T-helper 1 cell (primary cell): Measurements from ENCODE around the gene SERPINA5.
"Not testable (repeated sequence)": the region's sequence is repeated elsewhere in the genome, so short reads cannot be mapped to it uniquely, and the experiment has no call there.

Experiments
- DNase-seq, 5 donors: peaks; one replicate each; pipeline ENCODE4 v3.0.0-alpha.2; 2012 to 2020

The SERPINA5 gene

DNA sequence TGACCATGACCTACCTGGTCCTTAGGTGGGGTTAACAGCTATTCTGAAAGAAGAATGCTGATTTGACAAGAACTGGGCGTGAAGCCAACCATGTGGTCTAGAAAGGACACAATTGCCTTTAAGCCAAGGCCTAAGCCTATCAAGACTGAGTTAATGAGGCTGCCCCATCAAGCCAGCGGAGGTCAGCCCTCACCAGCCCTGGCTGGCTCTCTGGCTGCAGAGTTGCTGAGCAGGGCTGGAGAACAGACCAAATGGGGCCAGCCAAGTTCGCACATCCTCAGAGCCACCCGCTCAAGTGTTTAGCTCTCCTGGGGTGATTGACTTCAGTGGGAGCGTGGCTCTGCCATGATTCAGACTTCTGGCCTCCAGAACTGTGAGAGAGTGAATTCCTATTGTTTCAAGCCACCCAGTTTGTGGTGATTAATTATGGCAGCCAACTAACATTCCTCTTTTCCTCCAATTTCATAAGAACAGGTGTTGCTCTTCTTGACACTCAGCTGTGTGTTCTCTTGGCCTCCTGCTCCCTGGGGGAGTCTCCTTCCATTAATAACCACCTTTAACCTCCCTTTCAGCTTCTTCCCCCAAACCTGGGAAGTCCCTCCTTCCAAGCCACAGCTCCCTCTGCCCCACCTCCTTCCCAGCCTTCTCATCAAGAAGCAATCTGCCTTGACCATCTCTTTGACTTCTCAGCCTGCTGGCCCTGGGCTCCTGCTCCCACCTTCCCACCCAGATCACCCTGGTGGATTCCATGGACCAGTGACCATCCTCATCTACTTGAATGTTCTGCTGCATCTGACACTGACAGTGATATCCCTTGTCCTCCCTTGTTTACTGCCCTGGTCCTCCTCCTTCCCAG, 5.3 kb upstream of the SERPINA5 start:
- no peak for DNase-seq

GRCh38 chr14:94577472-94577871, 3.8 kb upstream of the SERPINA5 start:
- not testable (repeated sequence) for DNase-seq

GRCh38 chr14:94578712-94579111, 2.5 kb upstream of the SERPINA5 start:
- DNase-seq: no peak

DNA sequence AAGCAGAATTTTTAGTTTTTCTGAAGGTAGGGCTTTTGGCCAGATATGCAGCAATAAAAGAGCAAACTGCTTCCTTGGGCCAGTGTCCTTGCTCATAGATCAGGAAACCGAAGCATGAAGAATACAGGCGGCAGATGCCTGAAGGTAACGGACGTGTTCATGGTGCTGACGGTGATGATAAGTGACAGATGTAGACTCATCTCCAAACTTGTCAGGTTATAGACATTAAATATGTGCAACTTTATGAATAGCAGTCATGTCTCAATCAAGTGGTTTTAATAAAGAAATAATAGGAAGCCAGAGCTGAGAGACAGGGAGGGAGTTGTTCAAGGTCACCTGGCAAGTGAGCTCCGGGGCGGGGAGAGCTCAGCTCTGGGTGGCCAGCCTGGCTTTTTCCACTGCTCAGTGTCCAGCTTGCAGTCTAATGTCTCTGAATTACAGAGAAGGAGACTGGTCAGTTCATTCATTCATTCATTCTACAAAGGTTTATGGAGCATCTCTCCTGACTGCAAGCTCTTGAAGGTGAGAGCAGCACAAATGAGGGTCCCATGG, 1.0 kb downstream of the SERPINA5 start:
- no peak for DNase-seq

- no peak for DNase-seq
Observed at GRCh38 chr14:94582851-94583250, 1.6 kb downstream of the SERPINA5 start.

DNA sequence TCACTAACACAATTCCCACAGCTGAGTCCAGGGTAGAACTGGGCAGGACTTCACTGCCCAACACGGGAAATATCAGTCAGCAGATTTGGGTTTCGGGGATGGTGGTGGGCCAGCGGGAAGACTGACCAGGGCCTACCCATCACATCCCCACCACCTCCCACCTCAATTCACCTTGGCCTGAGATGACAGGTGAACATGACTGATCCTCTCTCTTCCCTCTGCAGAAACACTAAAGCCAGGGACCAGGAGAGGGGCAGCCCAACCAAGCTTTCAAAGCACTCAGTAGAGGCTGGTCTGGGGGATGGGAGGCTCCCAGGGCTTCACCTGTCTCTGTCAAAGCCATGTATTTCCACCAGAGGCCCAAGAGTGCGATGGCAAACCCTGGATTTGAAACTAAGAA, 2.3 kb downstream of the SERPINA5 start:
- no peak for DNase-seq

DNA sequence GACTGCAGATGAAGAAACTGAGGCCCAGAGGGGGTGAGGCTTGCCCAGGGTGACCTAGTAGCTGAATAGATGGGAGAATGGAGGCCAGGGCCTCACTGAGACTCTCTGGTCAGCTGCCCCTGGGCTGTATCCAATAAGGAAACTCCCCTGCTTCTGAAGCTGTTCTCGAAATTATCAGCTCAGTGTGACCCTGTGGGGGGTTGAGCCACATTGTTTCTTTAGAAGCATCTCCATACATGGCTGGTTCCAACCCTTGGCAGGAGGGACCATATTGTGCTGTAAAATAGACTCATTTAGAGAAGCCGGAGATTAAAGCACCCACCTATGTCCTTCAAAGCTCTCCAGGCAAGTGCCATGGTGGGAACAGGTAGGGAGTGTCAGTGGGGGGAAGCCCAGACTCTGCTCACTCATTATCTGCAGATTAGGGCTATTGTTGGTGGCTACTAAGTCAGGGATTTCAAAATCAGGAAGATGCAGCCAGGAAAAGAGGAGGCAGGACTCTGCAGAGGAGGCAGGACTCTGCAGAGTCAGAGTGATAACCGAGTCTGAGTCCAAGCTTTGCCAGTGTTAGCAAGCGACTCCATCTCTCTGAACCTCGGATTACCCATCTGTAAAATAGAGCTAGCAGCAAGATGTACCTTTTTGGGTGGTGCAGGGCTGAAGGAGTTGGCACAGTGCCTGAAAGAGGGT, 3.5 kb downstream of the SERPINA5 start:
- DNase-seq: no peak

DNA sequence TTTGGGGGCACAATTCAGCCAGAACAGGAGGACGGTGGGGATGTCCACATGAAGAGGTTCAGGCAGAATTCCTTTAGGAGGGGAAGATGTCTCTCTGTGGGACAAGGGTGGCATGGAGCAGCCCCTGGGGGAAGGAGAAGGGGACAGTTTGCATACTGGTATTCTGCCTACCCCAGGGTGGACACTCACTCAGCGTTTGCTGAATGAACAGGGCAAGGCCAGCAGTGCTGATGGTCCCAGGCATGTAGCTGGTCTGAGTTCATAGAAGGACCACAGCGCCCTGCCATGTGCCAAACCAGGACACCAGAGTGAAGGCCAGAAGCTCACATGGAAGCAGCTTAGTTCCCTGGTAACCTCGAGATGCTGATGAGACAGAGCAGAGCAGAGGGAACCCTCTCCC, 5.4 kb downstream of the SERPINA5 start:
- no peak for DNase-seq

- DNase-seq: no peak
Observed at GRCh38 chr14:94588311-94588710, 7.1 kb downstream of the SERPINA5 start.

DNA sequence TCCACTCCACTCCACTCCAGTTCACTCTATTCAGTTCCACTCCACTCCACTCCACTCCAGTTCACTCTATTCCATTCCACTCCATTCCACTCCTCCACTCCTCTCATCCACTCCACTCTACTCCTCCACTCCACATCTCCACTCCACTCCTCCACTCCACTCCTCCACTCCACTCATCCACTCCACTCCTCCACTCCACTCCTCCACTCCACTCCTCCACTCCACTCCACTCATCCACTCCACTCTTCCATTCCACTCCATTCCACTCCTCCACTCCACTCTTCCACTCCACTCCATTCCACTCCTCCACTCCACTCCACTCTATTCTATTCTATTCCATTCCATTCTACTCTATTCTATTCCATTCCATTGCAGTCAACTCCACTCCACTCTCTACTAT, 9.8 kb downstream of the SERPINA5 start:
- DNase-seq: no peak

DNA sequence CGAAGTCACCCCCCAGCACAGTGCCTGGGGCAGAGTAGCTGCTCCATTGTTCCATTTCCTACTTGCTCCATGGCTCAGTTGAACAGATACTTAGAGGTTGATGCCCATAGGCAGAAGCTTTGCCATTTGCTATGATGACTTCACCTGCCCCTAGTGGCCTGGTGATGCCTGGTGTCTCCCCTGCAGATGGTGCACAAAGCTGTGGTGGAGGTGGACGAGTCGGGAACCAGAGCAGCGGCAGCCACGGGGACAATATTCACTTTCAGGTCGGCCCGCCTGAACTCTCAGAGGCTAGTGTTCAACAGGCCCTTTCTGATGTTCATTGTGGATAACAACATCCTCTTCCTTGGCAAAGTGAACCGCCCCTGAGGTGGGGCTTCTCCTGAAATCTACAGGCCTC, 10.6 kb downstream of the SERPINA5 start:
- DNase-seq: no peak

GRCh38 chr14:94592457-94592856, 11.2 kb downstream of the SERPINA5 start:
- DNase-seq: no peak

DNA sequence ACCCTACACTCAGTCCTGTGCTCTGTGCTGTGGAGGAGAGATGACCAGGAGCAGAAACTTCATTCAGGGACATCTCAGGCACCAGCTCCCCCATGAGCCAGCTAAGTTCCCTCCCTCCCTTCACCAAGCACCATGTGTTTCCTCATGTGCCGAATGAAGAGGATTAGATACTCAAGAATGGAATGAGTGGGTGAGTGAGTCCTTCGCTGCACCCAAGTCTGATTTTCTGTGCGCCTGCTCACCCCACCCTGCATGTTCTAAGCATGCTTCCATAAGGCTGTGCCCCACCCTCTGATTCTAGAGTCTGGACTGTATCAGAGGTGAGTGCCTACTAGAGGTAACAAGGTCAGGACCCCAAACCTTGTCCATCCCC, 12.1 kb downstream of the SERPINA5 start:
- no peak for DNase-seq

GRCh38 chr14:94593749-94594431, 12.7 kb downstream of the SERPINA5 start:
- no peak for DNase-seq

DNA sequence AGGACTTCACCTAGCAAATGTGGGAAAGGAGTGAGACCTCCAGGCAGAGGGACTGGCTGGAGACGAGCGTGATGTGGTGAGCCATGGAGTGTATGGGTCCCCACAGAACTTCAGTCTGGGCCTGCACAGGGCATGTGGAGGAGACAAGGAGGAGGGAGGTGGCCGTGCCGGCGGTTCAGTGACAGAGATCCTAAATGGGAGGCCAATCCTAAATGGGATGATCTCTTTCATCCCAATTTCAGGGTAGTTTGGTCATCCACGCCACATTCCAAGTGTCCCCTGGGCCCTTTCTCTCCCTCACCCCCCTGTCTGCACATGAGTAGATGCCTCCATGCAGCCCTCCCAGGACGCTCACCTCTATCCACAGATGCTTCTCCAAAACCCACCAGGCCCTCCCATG, 13.2 kb downstream of the SERPINA5 start:
- no peak for DNase-seq

DNA sequence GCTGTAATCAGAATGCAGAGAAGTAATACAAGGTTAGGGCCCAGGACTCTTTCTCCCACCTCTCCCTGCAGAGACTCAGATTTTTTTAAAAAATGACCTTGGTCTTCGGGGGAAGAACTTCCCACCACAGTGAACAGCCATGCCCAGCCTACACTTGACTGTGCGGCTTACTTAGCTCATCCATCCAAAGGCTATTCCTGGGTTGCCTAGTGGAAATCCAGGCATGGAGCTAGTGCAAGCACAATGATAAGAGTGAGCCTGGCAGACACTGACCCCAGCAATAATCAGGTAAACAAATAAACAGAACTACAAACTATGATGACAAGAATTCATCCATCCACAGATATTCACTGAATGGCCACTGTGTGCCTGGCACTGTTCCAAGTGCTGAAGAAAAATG, 14.7 kb downstream of the SERPINA5 start:
- no peak for DNase-seq

DNA sequence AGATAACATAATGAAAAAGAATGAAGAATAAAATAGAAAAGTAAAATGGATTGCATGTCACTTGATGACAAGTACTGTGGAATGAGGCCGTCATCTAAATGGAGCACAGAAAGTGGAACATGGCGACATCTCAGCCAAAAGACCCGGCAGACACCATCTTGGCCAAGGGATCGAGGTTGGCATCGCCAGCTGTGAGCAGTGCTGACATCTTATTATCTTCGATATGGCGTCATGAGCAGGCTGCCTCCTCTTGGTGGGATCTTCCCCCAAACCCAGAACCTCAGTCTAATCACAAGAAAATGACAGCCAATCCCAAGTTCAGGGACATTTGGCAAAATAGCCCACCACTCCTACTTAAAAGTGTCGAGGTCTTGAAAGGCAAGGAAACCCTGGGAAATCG, 15.1 kb downstream of the SERPINA5 start:
- no peak for DNase-seq

DNA sequence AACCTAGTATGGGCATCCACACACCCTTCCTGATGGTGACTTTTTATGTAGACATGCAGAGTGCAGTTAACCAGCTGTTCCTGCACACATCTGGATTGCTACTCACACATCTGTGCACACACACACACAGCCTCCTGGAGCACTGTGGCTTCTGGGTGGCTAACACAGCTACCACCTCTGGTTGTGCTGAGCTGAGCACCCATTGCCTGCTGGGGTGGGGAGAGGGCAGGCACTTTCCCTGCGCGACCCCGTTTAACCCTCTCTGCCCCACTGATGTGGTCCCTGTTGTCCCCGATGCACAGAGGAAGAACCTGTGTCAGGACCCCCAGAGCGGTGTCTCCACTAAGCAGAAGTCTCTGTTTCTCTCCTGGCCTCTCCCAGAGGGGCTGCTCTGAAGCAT, 16.6 kb downstream of the SERPINA5 start:
- DNase-seq: no peak

GRCh38 chr14:94598506-94598815, 17.2 kb downstream of the SERPINA5 start:
- no peak for DNase-seq

DNA sequence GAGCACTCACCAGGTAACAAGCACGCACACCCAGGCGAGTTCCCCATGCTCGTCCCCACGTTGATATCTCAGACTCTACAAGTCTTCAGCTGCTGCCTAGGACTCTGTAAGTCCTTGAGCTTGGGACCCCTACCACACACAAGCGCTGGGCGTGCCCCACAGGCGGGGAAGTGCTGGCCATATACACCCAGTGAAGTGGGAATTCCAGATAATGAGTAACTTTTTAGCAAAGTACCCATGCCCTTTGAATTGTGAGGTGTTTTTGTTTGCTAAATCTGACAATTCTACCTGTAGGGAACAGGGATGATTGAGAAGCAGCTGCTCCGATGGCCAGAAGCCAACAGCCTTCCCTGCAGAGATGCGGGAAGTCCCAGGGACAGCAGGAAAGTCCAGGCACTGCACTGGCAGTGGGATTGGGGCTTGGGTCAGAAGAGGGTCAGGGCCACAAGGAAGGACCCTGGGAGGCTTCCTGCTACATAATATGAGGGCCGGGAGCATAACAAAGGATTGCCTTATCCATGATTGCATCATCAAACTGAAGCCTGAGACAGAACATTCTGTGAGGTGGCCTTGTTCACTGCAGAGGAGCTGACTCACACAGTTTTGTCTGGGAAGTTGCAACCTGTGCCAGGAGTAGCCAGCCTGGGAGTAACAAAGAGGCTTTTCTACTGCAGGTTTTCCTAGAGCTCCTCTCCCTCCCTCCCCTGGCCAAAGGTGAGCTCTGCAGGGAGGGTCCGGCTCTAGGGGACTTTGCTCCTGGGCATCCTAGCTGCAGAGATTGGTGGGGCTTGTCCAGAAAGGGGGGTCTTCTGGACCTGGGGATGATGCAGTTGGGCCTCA, 17.8 kb downstream of the SERPINA5 start:
- no peak for DNase-seq

DNA sequence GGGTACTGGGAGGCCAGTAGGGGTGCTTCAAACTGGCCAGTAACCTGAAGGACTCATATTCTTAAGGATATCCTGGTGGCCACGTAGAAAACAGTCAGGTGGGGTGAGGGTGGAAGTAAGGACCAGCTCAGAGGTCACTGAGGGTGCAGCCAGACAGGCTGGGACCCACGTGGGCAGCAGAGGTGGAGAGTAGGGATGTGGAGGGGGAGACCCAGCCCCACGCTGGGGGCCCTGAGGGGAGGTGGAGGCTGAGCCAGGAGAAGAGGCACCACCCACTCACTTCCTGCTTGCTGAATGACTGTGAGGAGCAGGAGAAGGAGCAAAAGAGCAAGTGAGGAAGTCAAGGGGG, 18.4 kb downstream of the SERPINA5 start:
- DNase-seq: no peak

GRCh38 chr14:94600148-94600545, 18.9 kb downstream of the SERPINA5 start:
- no peak for DNase-seq

DNA sequence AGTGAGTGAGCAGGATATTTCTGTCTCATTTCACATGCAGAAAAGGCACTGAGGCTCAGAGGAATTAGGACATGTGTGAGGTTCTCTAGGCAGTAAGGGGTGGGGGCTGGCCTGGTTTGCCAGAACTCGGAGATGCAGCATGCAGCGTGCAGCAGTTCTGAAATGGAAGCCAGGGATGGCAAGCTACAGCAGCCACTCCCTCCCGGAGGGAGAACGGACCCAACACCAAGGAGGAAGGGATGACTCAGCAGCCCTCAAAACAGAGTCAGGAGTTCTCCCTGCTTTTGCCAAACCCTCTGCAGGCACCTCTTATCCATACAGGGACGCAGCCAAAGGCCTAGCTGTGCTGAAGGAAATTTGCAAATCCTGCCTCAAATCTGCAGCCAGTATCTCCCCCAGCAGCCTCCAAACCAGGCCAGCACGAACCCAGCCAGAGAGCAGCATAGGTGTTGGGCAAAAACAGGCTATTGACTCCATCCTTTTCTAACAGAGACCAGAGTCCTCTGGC, 20.7 kb downstream of the SERPINA5 start:
- no peak for DNase-seq
